Measurements from ENCODE around the gene ZFPM1. TPM values are rescaled to one million over a fixed set of nuclear protein-coding genes. Genes with fewer than 3 reads are reported as not detected.

Gene ZFPM1
- total RNA-seq, 2 donors from 2014 or later, result 4.1 to 21.5 TPM

GRCh38 chr16:88421871-88422433 lies 31.1 kb upstream of the ZFPM1 start:
- intact Hi-C loops (cut with DNase I), result no loop called here
- WGBS, result 55% methylated on average over 5 of the region's 5 CpGs
- no peak for DNase-seq (ENCODE audit: low spot score)
- TF ChIP-seq POLR2A (IDR thresholded peaks at IDR 0.05), result no peak
- TF ChIP-seq POLR2AphosphoS5 (IDR thresholded peaks at IDR 0.05), result no peak
- TF ChIP-seq CTCF (IDR thresholded peaks at IDR 0.05), result no peak
- H3K27me3 ChIP-seq (replicated peaks; ENCODE audit: insufficient read depth), result no peaks in the 10 kb centered on the region
- peaks cover 3% of the 10 kb centered on the region for H3K4me1 ChIP-seq (replicated peaks)
- no peaks in the 10 kb centered on the region for H3K9me3 ChIP-seq
- H3K27ac ChIP-seq, result no peak overlapping the region
- no peaks in the 10 kb centered on the region for H3K36me3 ChIP-seq
- no peak overlapping the region for H3K4me3 ChIP-seq

- Histone ChIP-seq H3K9me3 (no peaks in the 10 kb centered on the region), H3K4me1 (replicated peaks) (peaks cover 3% of the 10 kb centered on the region), H3K27ac (no peak overlapping the region), H3K27me3 (replicated peaks; ENCODE audit: insufficient read depth) (no peaks in the 10 kb centered on the region), H3K36me3 (no peaks in the 10 kb centered on the region), H3K4me3 (no peak overlapping the region)
- intact Hi-C loops (cut with DNase I), result no loop called here
- WGBS, result 48% methylated on average over 3 of the region's 3 CpGs
- no peak for TF ChIP-seq CTCF (IDR thresholded peaks at IDR 0.05)
- no peak for TF ChIP-seq POLR2AphosphoS5 (IDR thresholded peaks at IDR 0.05)
- TF ChIP-seq POLR2A (IDR thresholded peaks at IDR 0.05), result no peak
- DNase-seq (ENCODE audit: low spot score), result no peak
These were observed 30.2 kb upstream of the ZFPM1 start for GRCh38 chr16:88422733-88423447.

GRCh38 chr16:88423448-88423850 lies 29.6 kb upstream of the ZFPM1 start:
- intact Hi-C loops (cut with DNase I), result no loop called here
- Histone ChIP-seq H3K9me3 (no peaks in the 10 kb centered on the region), H3K27me3 (replicated peaks; ENCODE audit: insufficient read depth) (no peaks in the 10 kb centered on the region), H3K36me3 (no peaks in the 10 kb centered on the region), H3K4me3 (no peak overlapping the region), H3K27ac (no peak overlapping the region), H3K4me1 (replicated peaks) (peaks cover 3% of the 10 kb centered on the region)
- TF ChIP-seq CTCF (IDR thresholded peaks at IDR 0.05) (no peak), POLR2AphosphoS5 (IDR thresholded peaks at IDR 0.05) (no peak), POLR2A (IDR thresholded peaks at IDR 0.05) (no peak)
- no peak for DNase-seq (ENCODE audit: low spot score)
- 85% methylated on average over 6 of the region's 6 CpGs for WGBS

- TF ChIP-seq POLR2AphosphoS5 (IDR thresholded peaks at IDR 0.05) (peak; percentile 34), POLR2A (IDR thresholded peaks at IDR 0.05) (no peak), CTCF (IDR thresholded peaks at IDR 0.05) (peak in 1 of 4 experiments; percentile 4)
- H3K4me3 ChIP-seq, result no peak overlapping the region
- peaks cover 3% of the 10 kb centered on the region for H3K4me1 ChIP-seq (replicated peaks)
- peak overlapping the region; percentile 38 to 74 for H3K27ac ChIP-seq
- 11% methylated on average over 24 of the region's 24 CpGs for WGBS
- no peaks in the 10 kb centered on the region for H3K9me3 ChIP-seq
- H3K36me3 ChIP-seq, result no peaks in the 10 kb centered on the region
- peak; percentile 69 for DNase-seq (ENCODE audit: low spot score)
- intact Hi-C loops (cut with DNase I), result no loop called here
- no peaks in the 10 kb centered on the region for H3K27me3 ChIP-seq (replicated peaks; ENCODE audit: insufficient read depth)
These were observed 28.4 kb upstream of the ZFPM1 start for GRCh38 chr16:88424587-88425235.

All from prostate gland (tissue), 2 donors.